GM18507 (cell line): Measurements from ENCODE around the gene ETFB.

Source experiments
- DNase-seq: peaks from one replicate; pipeline ENCODE4 v3.0.0; 2011; ENCODE audit warnings: low read depth; ENCODE audit not compliant: insufficient read length; ENCODE audit errors: extremely low spot score
- FAIRE-seq: peaks from 2 replicates; lab custom pipeline; 2011; peaks lifted over from hg19 to GRCh38; lab: Jason Lieb, UNC

The ETFB gene

GRCh38 chr19:51333836-51334460 is 32.2 kb downstream of the ETFB start:
- FAIRE-seq, result no peak
- DNase-seq, result no peak

GRCh38 chr19:51331716-51332115 is 34.5 kb downstream of the ETFB start:
- no peak for FAIRE-seq
- DNase-seq, result no peak

GRCh38 chr19:51331193-51331592 is 35.0 kb downstream of the ETFB start:
- FAIRE-seq (no peak), DNase-seq (no peak)

GRCh38 chr19:51330366-51330765 is 35.8 kb downstream of the ETFB start:
- DNase-seq (no peak), FAIRE-seq (no peak)

GRCh38 chr19:51329411-51329810 is 36.8 kb downstream of the ETFB start:
- DNase-seq, result no peak
- FAIRE-seq, result no peak

GRCh38 chr19:51327066-51328001 is 38.9 kb downstream of the ETFB start:
- FAIRE-seq, result no peak
- DNase-seq, result peak; percentile 59

GRCh38 chr19:51326216-51327065 is 39.7 kb downstream of the ETFB start:
- DNase-seq (no peak), FAIRE-seq (no peak)

- no peak for FAIRE-seq
Measured at GRCh38 chr19:51325161-51325976, 40.8 kb downstream of the ETFB start.

GRCh38 chr19:51324167-51324481 is 42.1 kb downstream of the ETFB start:
- DNase-seq, result no peak
- no peak for FAIRE-seq

More at GRCh38 chr19:51325161-51325976, 40.8 kb downstream of the ETFB start:
- DNase-seq, result no peak

GRCh38 chr19:51323481-51324166 is 42.6 kb downstream of the ETFB start:
- FAIRE-seq (no peak), DNase-seq (no peak)

GRCh38 chr19:51321799-51322198 is 44.4 kb downstream of the ETFB start:
- FAIRE-seq (no peak), DNase-seq (no peak)

- FAIRE-seq (no peak), DNase-seq (no peak)
Measured at GRCh38 chr19:51320280-51320657, 45.9 kb downstream of the ETFB start.

- DNase-seq (no peak), FAIRE-seq (no peak)
Measured at GRCh38 chr19:51319649-51320279, 46.4 kb downstream of the ETFB start.

- no peak for DNase-seq
- FAIRE-seq, result no peak
Measured at GRCh38 chr19:51318687-51319648, 47.2 kb downstream of the ETFB start.

- FAIRE-seq, result no peak
Measured at GRCh38 chr19:51317968-51318367, 48.2 kb downstream of the ETFB start.

GRCh38 chr19:51317376-51317775 is 48.8 kb downstream of the ETFB start:
- FAIRE-seq, result no peak

More at GRCh38 chr19:51317968-51318367, 48.2 kb downstream of the ETFB start:
- no peak for DNase-seq

GRCh38 chr19:51316688-51317087 is 49.5 kb downstream of the ETFB start:
- DNase-seq (no peak), FAIRE-seq (no peak)

More at GRCh38 chr19:51317376-51317775, 48.8 kb downstream of the ETFB start:
- DNase-seq, result no peak
